Liver (tissue), 9 donors: ENCODE data around the gene BID. TPM values are rescaled to one million over a fixed set of nuclear protein-coding genes. Genes with fewer than 3 reads are reported as not detected.

Experiments
- DNase-seq: peaks from one replicate; pipeline ENCODE4 v3.0.0-alpha.2; 2017; ENCODE audit warnings: low spot score
- H3K27ac ChIP-seq, 2 donors: one replicate each; pipeline ENCODE4 v1.7.0; 2013; ENCODE audit warnings: inconsistent platforms in 2 of 2, low read length in 2 of 2, control low read depth in 1 of 2, low read depth in 1 of 2, mild to moderate bottlenecking in 1 of 2
- H3K27me3 ChIP-seq, 4 donors: one replicate each; pipeline versions ENCODE4 v1.6.1 to v1.7.0; 2013; ENCODE audit warnings: low read length in 3 of 4, inconsistent platforms in 1 of 4, mild to moderate bottlenecking in 1 of 4, moderate library complexity in 1 of 4; ENCODE audit not compliant: control insufficient read depth in 4 of 4, insufficient read depth in 4 of 4
- H3K36me3 ChIP-seq, 4 donors: one replicate each; pipeline versions ENCODE4 v1.6.1 to v1.7.0; 2013; ENCODE audit warnings: low read length in 3 of 4, mild to moderate bottlenecking in 3 of 4, low read depth in 1 of 4, moderate library complexity in 1 of 4; ENCODE audit not compliant: control insufficient read depth in 4 of 4, insufficient read depth in 3 of 4
- H3K4me1 ChIP-seq, 4 donors: one replicate each; pipeline versions ENCODE4 v1.6.1 to v1.7.0; 2013; ENCODE audit warnings: low read length in 3 of 4, mild to moderate bottlenecking in 3 of 4, moderate library complexity in 1 of 4; ENCODE audit not compliant: control insufficient read depth in 4 of 4, insufficient read depth in 4 of 4
- H3K4me3 ChIP-seq, 3 donors: one replicate each; pipeline versions ENCODE4 v1.6.1 to v1.7.0; 2013; ENCODE audit warnings: low read length in 3 of 3, control low read depth in 1 of 3, low read depth in 1 of 3, mild to moderate bottlenecking in 1 of 3
- H3K9ac ChIP-seq, 2 donors: one replicate each; pipeline ENCODE4 v1.7.0; 2013; ENCODE audit warnings: low read length in 2 of 2, mild to moderate bottlenecking in 2 of 2, moderate library complexity in 2 of 2, control low read depth in 1 of 2, low read depth in 1 of 2
- H3K9me3 ChIP-seq, 4 donors: one replicate each; pipeline versions ENCODE4 v1.6.1 to v1.7.0; 2013; ENCODE audit warnings: low read length in 3 of 4; ENCODE audit not compliant: control insufficient read depth in 4 of 4
- EGR1 ChIP-seq, 2 donors: IDR thresholded peaks; 2 replicates each; pipeline ENCODE4 v1.6.1; 2016 to 2018; ENCODE audit warnings: antibody characterized with exemption in 2 of 2, low read depth in 2 of 2
- FOXA1 ChIP-seq: IDR thresholded peaks from 2 replicates; pipeline ENCODE4 v1.6.1; 2016; ENCODE audit warnings: antibody characterized with exemption
- FOXA2 ChIP-seq: IDR thresholded peaks from 2 replicates; pipeline ENCODE4 v1.6.1; 2016; ENCODE audit warnings: antibody characterized with exemption
- GABPA ChIP-seq, 2 donors: IDR thresholded peaks in 1 of 2; conservative IDR thresholded peaks in 1 of 2; 2 replicates each; pipeline ENCODE4 v1.6.1; 2016; ENCODE audit warnings: antibody characterized with exemption in 2 of 2, mild to moderate bottlenecking in 1 of 2, moderate library complexity in 1 of 2
- HNF4A ChIP-seq, 2 donors: conservative IDR thresholded peaks; 2 replicates each; pipeline ENCODE4 v1.6.1; 2016; ENCODE audit warnings: antibody characterized with exemption in 2 of 2, mild to moderate bottlenecking in 2 of 2
- HNF4G ChIP-seq: IDR thresholded peaks from 2 replicates; pipeline ENCODE4 v1.6.1; 2016; ENCODE audit warnings: antibody characterized with exemption
- JUND ChIP-seq, 2 donors: IDR thresholded peaks; 2 replicates each; pipeline ENCODE4 v1.6.1; 2016; ENCODE audit warnings: antibody characterized with exemption in 2 of 2
- NR2F2 ChIP-seq: IDR thresholded peaks from 2 replicates; pipeline ENCODE4 v1.6.1; 2016; ENCODE audit warnings: antibody characterized with exemption
- RAD21 ChIP-seq, 2 donors: IDR thresholded peaks; 2 replicates each; pipeline ENCODE4 v1.6.1; 2016; ENCODE audit warnings: antibody characterized with exemption in 2 of 2, mild to moderate bottlenecking in 2 of 2
- RXRA ChIP-seq, 2 donors: IDR thresholded peaks; 2 replicates each; pipeline ENCODE4 v1.6.1; 2017 to 2018; ENCODE audit warnings: antibody characterized with exemption in 2 of 2, mild to moderate bottlenecking in 1 of 2
- SP1 ChIP-seq: IDR thresholded peaks from 2 replicates; pipeline ENCODE4 v1.6.1; 2018; ENCODE audit warnings: antibody characterized with exemption, mild to moderate bottlenecking
- WGBS: extraction: QIAGEN DNeasy Blood & Tissue Kit; methylation state at CpG from one replicate; pipeline ENCODE4 v1.1.7; 2013; 5-methylcytosine and 5-hydroxymethylcytosine counted together
- polyA plus RNA-seq, 2 donors: library from polyadenylated mRNA; stranded (reverse) in 1 of 2; unstranded in 1 of 2; fragments of 200-250 nt in 1 of 2; fragments of >200 nt in 1 of 2; fragmentation: Nextera tagmentation in 1 of 2; extraction: Ambion mirVana in 1 of 2; gene quantifications; one replicate each; pipeline versions ENCODE4 v1.2.1 to v1.2.3, GENCODE V29; 2013 to 2015
- total RNA-seq, 2 donors: library from RNA; depleted of rRNA; stranded (reverse); fragments of >200 nt; gene quantifications; one replicate each; pipeline ENCODE4 v1.2.3, GENCODE V29; 2014
- TF ChIP-seq, protein P1 (sequence below): fragments of 150-350 bp; IDR thresholded peaks from 2 replicates; pipeline ENCODE4 v1.5.1; 2017; ENCODE audit warnings: improper control_type of control experiment, low read depth, low read length; ENCODE audit not compliant: missing input control
- TF ChIP-seq, protein P2 (sequence below): IDR thresholded peaks from 2 replicates; pipeline ENCODE4 v1.6.1; 2016; ENCODE audit warnings: antibody characterized with exemption, mild to moderate bottlenecking
- TF ChIP-seq, protein P3 (sequence below): IDR thresholded peaks from 2 replicates; pipeline ENCODE4 v1.6.1; 2016; ENCODE audit warnings: antibody characterized with exemption
- donor health status: healthy.
- donor health status: healthy.
- donor health status: healthy.
- donor health status: healthy.
- donor health status: healthy.

The BID gene
- total and polyA plus RNA-seq, 4 donors, result 28.7 to 66.9 (median 52.6) TPM

DNA sequence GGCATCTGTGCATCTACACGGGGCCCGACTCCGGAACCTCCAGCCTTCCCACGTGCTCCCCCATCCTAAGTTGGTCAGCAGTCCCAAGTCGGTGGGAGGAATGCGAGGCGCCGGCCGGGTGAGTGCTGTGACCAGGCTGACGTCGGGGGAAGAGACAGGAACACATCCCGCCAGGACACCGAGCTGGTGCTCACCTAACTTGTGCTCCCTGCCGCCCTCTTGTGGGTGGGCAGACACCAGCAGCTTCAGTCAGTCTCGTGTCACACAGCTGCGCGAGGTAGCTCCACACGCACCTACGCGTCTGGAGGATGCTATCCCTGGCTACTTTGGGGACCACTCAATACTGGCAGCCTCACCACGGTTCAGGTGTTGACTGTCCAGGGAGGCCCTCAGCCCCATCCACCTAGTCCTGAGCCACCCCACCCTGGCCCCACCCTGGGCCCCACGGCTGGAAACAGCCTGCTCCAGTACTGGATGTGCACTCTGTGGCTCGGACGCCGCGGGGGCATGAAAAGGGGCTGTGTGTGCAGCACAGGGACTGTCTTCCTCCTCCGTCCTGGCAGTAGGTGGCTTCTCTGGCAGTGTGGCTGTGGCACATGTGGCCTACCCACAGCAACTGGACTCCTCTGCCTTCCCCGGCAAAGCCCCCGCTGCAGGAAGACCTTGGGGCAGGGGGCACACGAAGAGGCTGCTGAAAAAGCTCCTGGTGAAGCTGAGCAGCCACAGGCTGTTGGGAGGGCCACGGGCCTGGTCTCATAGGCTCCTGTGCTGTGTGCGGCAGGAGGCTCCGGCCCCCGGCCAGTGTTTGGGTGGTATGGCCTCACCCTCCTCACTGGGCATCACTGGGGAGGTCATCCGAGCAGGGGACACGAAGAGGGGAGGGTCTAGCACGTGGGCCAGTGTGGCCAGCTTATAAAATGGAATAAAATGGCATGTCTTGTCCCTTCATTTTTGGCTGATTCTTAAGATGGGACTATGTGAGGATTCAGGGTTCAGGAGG lies 11.2 kb upstream of the BID start:
- WGBS, result 52% methylated on average over 37 of the region's 37 CpGs
- no peak overlapping the region for H3K4me3 ChIP-seq
- TF ChIP-seq HNF4A (conservative IDR thresholded peaks at IDR 0.05) (peak in 1 of 2 donors; percentile 6), FOXA1 (no peak), RAD21 (IDR thresholded peaks at IDR 0.05) (peak; percentile 83 to 93), RXRA (IDR thresholded peaks at IDR 0.05) (peak in 1 of 2 donors; percentile 35)
- TF ChIP-seq, protein P1, sequence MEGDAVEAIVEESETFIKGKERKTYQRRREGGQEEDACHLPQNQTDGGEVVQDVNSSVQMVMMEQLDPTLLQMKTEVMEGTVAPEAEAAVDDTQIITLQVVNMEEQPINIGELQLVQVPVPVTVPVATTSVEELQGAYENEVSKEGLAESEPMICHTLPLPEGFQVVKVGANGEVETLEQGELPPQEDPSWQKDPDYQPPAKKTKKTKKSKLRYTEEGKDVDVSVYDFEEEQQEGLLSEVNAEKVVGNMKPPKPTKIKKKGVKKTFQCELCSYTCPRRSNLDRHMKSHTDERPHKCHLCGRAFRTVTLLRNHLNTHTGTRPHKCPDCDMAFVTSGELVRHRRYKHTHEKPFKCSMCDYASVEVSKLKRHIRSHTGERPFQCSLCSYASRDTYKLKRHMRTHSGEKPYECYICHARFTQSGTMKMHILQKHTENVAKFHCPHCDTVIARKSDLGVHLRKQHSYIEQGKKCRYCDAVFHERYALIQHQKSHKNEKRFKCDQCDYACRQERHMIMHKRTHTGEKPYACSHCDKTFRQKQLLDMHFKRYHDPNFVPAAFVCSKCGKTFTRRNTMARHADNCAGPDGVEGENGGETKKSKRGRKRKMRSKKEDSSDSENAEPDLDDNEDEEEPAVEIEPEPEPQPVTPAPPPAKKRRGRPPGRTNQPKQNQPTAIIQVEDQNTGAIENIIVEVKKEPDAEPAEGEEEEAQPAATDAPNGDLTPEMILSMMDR, result peak; percentile 81
- peaks cover 7 to 24% (median 19%) of the 10 kb centered on the region in 4 donors for H3K4me1 ChIP-seq
- peaks cover 0 to 18% (median 4%) of the 10 kb centered on the region in 4 donors for H3K36me3 ChIP-seq
- no peak overlapping the region for H3K27ac ChIP-seq
- DNase-seq, result peak; percentile 82
- no peaks in the 10 kb centered on the region for H3K9me3 ChIP-seq
- H3K27me3 ChIP-seq, result no peaks in the 10 kb centered on the region
- H3K9ac ChIP-seq, result no peak overlapping the region

DNA sequence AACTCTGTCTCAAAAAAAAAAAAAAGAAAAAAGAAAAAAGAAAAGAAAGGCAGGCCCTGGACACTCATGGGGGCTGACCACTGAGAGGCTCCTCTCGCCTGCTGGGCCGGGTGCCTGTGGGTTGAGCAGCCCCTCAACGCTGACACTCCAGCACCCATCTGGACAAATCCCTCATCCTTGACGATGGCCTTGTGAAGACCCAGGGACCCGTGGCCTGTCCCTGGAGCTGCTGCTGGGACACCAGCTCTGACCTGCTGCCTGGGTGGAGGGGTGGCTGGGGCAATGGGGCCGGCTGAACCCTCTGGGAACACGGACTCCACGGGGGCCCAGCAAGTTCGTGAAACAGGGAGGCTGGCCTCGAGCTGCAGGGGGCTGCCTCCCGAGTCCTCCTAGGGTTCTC lies 10.5 kb upstream of the BID start:
- no peak for TF ChIP-seq JUND (IDR thresholded peaks at IDR 0.05)
- no peak for TF ChIP-seq FOXA1
- no peak for TF ChIP-seq FOXA2
- TF ChIP-seq GABPA (IDR thresholded peaks at IDR 0.05 in 1 of 2, conservative IDR thresholded peaks at IDR 0.05 in 1 of 2), result no peak
- Histone ChIP-seq H3K4me1 (peaks cover 7 to 24% (median 19%) of the 10 kb centered on the region in 4 donors), H3K27ac (no peak overlapping the region), H3K4me3 (no peak overlapping the region), H3K27me3 (no peaks in the 10 kb centered on the region), H3K36me3 (peaks cover 0 to 11% (median under 1%) of the 10 kb centered on the region in 4 donors), H3K9me3 (no peaks in the 10 kb centered on the region), H3K9ac (no peak overlapping the region)
- no peak for DNase-seq
- 74% methylated on average over 11 of the region's 11 CpGs for WGBS

DNA sequence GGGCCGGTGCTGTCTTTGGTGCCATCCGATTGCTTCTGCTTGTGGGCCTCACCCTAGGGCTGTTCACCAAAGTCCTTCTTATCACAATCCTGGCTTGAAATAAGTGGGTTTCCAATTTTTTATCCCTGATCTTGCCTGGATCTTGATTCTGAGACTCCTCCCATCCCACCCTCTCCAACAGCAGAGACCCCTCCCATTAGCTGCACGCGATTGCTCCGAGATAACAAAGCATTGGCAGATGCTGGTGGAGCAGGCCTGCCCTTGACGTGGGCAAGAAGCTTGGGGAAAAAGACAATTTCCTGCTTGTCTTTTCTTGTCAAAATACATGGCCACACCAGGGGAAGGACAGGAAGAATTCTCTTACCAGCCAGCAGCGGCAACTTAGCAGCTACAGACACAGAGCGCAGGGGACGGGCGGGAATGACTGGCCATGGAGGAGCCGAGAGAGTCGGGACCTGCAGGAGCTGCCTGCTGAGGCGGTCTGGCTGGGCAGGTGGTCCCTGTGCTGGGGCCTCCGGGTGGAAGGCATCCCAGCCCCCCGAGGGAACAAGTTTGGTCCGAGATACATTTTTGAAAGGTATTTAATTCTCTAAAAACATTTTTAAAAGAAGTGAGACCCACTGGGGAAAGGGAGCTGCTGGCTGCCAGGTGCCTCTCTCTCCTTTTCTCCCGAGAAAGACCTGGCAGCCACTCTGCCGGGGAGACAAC lies 9.7 kb upstream of the BID start:
- H3K36me3 ChIP-seq, result peaks cover 0 to 4% (median 0%) of the 10 kb centered on the region in 4 donors
- 93% methylated on average over 18 of the region's 18 CpGs for WGBS
- peaks cover 7 to 24% (median 19%) of the 10 kb centered on the region in 4 donors for H3K4me1 ChIP-seq
- no peak for DNase-seq
- H3K27me3 ChIP-seq, result no peaks in the 10 kb centered on the region
- no peaks in the 10 kb centered on the region for H3K9me3 ChIP-seq
- H3K4me3 ChIP-seq, result no peak overlapping the region
- no peak overlapping the region for H3K9ac ChIP-seq
- H3K27ac ChIP-seq, result no peak overlapping the region
- no peak for TF ChIP-seq NR2F2
- TF ChIP-seq, protein P1, result no peak
- no peak for TF ChIP-seq EGR1 (IDR thresholded peaks at IDR 0.05; ENCODE audit: low read depth in 2 of 2)
- no peak for TF ChIP-seq HNF4A (conservative IDR thresholded peaks at IDR 0.05)
- no peak for TF ChIP-seq GABPA (IDR thresholded peaks at IDR 0.05 in 1 of 2, conservative IDR thresholded peaks at IDR 0.05 in 1 of 2)
- TF ChIP-seq, protein P2, sequence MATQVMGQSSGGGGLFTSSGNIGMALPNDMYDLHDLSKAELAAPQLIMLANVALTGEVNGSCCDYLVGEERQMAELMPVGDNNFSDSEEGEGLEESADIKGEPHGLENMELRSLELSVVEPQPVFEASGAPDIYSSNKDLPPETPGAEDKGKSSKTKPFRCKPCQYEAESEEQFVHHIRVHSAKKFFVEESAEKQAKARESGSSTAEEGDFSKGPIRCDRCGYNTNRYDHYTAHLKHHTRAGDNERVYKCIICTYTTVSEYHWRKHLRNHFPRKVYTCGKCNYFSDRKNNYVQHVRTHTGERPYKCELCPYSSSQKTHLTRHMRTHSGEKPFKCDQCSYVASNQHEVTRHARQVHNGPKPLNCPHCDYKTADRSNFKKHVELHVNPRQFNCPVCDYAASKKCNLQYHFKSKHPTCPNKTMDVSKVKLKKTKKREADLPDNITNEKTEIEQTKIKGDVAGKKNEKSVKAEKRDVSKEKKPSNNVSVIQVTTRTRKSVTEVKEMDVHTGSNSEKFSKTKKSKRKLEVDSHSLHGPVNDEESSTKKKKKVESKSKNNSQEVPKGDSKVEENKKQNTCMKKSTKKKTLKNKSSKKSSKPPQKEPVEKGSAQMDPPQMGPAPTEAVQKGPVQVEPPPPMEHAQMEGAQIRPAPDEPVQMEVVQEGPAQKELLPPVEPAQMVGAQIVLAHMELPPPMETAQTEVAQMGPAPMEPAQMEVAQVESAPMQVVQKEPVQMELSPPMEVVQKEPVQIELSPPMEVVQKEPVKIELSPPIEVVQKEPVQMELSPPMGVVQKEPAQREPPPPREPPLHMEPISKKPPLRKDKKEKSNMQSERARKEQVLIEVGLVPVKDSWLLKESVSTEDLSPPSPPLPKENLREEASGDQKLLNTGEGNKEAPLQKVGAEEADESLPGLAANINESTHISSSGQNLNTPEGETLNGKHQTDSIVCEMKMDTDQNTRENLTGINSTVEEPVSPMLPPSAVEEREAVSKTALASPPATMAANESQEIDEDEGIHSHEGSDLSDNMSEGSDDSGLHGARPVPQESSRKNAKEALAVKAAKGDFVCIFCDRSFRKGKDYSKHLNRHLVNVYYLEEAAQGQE, result no peak
- TF ChIP-seq SP1, result no peak
- TF ChIP-seq HNF4G, result no peak
- TF ChIP-seq, protein P3, sequence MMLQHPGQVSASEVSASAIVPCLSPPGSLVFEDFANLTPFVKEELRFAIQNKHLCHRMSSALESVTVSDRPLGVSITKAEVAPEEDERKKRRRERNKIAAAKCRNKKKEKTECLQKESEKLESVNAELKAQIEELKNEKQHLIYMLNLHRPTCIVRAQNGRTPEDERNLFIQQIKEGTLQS, result no peak
